Activated T-cell treated with anti-CD3 and anti-CD28 coated beads, Interleukin-2, amount 50 U/mL, for 48 hours (primary cell): ENCODE data around the gene VPS54.
"Not testable (repeated sequence)": the region's sequence is repeated elsewhere in the genome, so short reads cannot be mapped to it uniquely, and the experiment has no call there.

ENCODE experiments used
- DNase-seq, 2 experiments: peaks; one replicate each; pipeline ENCODE4 v3.0.0-alpha.2; 2020

The VPS54 gene

DNA sequence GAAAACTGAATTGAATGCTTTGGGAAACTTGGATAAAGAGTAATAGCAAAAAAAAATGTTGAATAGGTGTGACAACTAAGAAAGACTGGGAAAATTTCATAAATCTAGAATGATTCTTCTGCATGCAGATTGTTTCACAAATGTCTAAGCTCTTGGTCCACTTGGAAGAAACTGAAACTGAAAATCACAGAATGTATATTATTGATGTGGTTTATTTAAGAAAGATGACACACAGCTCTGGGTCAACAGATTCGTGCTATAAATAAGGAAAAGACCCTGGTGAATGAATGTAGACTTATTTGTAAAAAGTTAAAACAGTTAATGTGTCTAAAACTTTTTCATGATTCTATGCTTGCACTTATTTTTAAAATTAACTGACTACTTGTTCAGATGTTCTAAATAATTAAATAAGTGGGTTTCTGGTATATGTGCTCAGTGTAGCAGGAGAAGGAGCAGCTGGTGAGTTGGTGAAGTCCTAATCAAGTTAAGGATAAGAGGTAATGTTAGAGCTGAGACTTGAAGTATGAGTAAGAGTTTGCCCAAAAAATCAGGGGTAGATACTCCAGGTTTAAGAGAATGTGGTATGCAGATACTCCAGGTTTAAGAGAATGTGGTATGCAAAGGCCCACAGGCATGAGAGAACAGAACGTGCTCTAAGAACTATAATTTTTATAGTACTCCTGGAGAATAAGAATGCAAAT lies 153.1 kb downstream of the VPS54 start:
- DNase-seq: no peak

DNA sequence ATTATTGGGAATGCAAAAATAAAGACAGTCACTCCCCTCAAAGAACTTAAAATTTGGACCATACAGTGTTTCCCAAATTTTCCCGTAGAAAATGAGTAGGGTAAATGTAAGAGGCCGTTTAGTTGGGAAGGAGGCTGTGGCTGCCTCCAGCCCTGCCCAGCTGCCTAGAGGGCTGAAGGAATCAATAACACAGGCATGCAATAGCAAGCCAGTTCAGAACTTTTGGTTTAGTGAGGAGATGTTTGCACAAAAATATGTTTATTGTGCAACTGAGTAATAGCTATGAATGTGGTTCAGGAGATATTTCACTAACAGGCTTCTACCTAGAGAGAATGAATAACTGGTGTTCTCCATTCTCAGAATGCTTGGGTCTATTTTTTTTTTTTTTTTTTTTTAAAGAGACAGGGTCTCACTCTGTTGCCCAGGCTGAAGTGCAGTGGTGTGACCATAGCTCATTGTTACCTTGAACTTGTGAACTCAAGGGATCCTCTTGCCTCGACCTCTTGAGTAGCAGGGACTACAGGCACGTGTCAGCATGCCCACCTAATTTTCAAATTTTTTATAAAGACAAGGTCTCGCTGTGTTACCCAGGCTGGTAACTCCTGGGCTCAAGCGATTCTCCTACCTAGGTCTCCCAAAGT lies 153.9 kb downstream of the VPS54 start:
- no peak for DNase-seq

DNA sequence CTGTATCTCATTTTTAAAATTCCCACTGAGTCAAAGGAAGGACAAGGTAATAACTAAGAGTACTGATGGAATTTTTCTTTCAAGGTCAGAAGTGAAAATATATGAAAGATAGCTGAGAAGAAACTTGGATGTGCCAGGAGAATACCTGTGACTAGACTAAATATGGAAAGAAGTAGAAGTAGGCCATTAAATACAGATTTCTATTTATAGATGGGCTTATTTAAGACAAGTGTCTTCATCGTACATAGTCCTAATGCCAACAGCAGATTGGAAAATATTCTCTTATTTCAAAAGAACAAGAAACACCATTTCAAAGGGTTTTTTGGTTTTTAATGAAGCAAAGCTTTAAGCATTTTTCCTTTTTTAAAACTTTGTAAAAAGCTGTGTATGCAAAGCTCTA lies 155.5 kb downstream of the VPS54 start:
- no peak for DNase-seq

DNA sequence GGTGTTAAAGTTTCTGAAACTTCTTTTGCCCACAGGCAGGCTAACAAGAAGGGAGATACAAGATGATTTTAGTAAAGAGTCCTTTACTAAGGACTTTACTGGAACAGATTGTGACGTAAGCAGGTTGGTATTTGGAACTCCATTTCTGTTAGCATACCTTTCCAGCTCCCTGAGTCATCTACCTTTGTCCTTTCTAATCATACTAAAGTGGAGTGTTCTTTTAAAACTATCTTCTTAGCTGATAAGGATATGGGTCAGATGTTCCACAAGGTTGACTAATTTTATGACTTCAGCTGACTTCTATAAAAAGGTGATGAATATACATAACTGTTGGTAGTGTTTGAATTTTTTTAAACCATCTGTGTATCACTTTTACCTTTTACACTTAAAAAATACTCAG lies 156.4 kb downstream of the VPS54 start:
- no peak for DNase-seq

DNA sequence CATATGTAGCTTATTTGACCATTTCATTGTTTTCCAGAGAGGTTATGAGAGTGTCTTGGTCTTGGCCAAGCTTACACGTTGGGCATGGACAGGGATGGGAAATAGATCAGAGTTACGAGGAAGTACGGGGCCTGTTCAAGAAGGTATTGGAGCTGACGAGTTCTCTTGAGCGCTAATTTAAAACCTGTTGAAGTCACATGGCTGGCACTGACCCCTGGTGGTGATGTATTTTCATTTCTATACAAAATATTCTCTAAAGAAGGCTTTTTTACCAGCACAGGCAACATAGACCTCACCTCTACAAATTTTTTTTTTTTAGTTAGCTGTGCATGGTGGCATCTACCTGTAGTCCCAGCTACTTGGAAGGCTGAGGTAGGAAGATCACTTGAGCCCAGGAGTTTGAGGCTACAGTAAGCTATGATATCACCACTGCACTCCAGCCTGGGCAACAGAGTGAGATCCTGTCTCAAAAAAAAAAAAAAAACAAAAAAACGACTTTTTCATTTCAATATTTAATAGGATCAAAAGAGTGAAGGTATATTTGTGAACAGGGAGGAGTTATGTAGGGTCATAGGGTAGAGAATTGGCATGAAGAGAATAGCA lies 157.9 kb downstream of the VPS54 start:
- peak; percentile 55 to 63 for DNase-seq

DNA sequence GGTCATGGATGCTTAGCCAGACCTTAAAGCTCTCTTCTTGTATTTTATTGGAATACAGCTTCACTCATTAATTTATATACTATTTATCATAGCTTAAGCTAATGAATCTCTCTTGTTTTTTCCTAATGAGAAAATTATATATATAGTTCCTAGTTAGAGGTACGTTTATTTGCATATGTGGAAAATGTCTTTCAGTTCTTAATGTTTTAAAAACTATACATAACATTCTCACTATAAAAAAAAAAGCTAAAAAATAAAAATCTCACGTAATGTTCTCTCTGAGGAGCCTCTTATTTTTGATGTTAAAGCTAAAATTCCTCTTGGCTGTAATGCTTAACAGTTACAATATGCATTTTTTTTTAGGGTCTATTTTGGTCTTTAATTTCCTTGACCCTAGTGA lies 160.9 kb downstream of the VPS54 start:
- no peak for DNase-seq

DNA sequence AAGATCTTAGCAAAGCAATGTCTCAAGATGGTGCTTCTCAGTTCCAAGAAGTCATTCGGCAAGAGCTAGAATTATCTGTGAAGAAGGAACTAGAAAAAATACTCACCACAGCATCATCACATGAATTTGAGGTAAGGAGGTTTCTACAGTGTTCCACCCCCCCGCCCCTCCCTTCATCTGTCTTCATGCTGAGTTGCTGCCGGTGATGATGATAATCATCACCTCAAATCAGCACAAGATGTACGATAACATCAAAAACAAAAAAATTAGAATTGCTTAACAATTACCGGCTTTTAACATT lies 163.0 kb downstream of the VPS54 start:
- peak; percentile 30 to 38 for DNase-seq

DNA sequence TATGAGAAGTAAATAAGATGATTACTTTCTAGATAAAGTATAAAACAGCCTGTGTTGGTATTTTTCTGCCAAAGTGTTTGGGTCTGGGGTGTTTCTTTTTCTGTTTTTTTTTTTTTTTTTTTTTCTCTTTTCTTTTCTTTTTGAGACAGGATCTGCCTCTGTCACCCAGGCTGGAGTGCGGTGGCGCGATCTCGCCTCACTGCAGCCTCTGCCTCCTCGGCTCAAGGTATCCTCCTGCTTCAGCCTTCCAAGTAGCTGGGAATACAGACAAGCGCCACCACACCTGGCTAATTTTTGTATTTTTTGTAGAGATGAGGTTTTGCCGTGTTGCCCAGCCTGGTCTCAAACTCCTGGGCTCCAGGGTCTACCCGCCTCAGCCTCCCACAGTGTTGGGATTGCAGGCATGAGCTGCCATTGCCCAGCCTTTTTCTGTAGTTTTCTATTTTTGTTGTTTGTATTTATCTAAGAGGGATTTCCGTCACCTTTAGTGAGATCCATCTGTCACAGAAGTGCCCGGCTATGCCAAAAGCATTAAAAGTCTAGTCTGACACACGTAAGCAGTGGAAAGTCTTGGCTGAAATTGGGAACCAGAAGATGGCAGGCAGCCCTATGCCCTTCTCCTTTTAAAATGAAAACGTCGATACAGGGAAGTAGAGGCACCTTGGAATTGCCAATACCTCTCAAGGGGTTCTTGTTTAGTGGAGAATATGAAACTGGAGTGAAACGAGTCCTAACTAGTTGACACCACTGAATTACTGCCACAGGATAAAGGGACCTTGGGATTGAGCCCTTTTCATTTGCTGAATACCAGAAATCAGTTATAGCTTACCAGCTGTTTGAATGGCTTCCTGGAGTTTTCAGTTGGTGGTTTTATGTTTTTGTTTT lies 163.6 kb downstream of the VPS54 start:
- DNase-seq: no peak

DNA sequence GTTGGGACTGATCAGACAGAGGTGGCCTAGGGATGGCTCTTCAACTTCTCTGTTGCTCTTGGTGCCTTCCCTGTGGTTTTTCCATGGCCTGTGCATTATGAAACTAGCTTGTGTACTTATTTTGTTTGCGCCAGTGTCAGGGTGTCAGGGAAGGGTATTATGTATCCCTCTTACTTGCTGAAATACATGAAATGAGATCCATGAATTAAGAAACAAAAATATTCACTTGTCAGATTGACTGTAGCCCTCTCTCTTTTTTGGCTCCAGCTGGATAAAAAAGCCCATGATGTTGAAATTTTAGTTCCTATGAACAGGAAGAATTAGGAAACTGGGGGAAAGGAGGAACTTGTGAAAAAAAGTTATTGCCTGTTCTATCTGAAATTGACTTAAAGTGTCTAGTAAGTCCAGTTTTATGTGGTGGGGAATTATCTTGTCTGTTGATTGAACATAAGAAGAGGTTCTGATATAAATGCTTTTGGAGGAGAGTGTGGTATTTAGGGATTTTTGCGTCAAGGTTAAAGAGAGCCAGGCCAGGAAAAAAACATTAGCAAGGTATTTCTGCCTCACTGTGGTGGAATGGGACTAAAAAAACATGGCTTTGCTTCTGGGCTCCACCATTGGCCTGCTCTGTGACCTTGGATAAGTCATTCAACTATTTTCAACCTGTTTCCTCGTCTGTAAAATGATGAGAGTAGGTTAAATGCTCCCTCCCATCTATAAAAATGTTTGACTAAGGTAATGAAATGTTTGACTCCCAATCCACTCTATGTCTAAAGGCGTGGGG lies 165.5 kb downstream of the VPS54 start:
- DNase-seq: no peak

DNA sequence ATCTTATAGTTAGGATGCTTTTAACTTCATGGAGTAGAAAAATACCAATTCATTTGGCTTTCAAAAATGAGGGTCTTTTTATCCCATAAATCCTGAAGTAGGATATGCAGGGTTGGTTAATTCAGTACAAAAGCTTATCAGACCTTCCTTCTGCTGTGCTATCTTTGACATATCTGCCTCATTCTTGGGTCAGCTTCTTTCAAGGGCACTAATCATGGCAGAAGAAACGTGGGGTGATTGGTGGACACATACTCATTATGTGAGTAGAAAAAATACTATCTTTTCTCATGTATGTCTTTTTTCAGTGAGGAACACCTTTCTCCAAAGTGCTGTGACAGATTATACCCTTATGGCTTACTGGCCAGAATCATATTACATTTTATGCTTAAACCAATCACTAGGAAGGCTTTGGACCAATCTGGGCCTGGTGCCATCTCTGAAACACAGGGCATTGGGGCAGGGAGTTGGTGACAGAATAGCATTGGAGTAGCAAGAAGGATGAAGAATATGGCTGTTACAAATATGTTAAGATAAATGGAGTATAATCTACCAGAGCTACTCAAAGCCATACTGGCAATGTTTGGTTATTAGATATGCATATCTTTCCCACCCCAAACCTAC lies 167.4 kb downstream of the VPS54 start:
- DNase-seq: no peak

DNA sequence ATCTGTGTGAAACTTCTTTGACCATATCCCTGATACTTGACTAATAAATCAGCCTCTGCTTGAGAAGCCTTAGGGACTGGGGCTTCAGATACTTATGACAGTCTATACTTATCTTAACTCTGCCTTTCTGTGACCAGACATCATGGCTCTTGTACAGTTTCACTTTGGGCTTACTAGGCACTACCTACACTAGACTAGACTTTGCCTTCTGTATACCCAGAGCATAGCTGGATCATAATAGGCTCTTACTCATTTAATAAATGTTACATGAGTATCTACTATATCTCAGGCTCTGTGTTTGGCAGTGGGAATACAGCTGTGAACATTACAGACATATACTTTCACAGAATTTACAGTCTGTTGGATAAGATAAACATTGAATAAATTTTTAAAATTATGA lies 168.6 kb downstream of the VPS54 start:
- no peak for DNase-seq

DNA sequence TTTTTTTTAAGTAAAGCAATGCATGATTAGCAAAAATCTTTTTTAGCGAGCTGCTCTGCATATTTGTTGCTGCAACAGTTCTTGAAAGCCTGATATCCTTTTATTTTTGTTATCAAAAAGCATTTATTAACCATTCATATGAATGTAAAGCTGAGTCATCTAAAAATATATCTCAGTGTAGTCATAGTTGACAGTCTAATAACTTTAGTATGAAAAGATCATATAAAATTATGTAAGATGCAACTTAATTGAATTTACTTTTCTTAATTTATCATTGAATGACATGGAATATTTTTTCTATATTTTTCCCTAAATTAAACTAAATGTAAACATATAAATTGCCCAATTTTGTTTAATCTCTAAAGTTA lies 169.0 kb downstream of the VPS54 start:
- no peak for DNase-seq

DNA sequence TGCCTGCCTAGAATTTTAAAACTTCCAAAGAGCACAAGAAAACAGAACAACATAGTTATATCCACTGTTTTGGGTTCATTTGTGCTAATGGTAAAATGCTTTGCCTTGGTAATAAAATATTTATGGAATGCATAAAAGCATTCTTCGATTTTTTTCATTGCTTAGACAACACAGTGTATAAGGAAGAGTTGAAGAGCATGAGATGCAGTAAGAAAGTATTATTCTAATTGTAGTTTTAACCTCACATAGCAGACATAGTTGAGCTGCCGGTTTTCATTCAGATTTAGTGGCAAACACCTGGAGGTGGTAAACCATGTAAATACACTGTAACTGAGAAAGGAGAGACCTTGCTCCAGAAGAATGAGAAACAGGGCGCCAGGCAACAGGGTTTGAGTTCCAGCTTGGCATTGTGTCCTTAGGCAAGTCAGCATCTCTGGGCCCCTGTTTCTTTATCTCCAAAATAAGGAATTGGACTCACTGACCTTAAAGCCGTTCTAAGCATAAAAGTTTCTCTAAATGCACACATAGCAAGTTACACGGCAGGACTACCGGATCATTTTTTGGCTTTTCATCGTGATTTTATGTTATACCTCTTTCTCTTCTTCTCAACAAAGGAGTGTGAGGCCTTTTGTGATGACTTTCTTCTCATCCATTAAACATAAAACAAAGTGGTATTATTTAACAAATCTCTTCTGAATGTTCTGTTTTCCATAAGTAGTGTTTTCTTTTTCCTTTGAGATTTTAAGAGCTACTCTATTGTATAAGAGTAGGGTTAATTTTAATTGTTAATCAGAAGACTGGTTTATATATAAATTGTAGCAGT lies 169.6 kb downstream of the VPS54 start:
- DNase-seq: no peak

DNA sequence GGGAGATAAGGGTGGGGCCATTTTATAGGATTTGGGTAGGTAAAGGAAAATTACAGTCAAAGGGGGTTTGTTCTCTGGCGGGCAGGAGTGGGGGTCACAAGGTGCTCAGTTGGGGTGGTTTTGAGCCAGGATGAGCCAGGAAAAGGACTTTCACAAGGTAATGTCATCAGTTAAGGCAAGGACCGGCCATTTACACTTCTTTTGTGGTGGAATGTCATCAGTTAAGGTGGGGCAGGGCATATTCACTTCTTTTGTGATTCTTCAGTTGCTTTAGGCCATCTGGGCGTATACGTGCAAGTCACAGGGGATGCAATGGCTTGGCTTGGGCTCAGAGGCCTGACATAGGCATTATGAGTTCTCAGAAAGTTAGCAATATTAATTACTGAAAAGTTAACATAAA lies 171.7 kb downstream of the VPS54 start:
- DNase-seq: not testable (repeated sequence)

DNA sequence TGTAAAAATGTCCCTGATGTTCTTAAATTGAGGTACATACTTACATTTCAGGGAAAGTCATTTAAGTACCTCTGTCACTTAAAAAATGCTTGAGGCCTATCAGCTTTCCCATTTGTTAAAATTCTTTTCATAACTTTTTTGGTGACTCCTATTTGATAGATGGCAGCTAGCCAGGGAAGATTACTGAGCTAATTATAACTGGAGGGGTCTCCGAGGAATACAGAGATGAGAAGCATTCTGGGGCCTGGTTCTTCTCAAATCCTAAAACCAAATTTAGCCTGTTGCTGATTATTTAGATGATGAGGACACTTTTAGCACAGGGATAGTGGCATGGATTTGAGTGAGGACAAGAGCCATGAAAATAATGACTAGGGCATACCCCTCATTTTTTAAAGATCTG lies 172.7 kb downstream of the VPS54 start:
- DNase-seq: no peak

DNA sequence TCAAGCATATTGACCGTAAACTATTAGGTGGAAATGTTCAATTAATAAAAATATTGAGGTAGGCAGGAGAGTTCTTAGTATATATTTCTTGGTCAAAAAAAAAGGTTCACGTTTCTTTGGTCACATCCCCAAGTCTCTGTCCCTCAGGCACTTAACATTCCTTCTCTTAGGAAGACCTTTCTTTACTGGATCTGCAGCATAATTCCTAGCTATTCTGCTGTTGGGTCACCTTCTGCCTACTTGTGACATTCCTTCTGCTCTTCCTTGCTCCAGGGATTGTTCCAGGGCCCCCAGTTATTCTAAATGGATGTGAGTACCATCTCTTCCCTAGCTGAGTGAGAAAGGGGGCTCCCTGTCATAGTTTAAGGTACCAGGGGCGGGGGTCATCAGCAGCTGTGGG lies 173.4 kb downstream of the VPS54 start:
- no peak for DNase-seq

DNA sequence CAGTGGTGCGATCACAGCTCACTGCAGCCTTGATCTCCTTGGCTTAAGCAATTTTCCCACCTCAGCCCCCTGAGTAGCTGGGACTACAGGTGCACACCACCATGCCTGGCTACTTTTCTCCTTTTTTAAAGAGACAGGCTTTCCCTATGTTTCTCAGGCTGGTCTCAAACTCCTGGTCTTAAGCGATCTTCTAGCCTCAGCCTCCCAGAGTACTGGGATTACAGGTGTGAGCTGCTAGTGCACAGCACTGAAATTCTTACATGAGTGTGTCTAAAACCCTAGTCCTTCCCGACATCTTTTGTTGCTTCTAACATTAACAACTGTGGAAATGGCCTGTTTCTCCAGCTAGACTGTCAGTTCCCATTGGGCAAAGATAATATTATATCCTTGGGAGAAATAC lies 174.6 kb downstream of the VPS54 start:
- DNase-seq: no peak

DNA sequence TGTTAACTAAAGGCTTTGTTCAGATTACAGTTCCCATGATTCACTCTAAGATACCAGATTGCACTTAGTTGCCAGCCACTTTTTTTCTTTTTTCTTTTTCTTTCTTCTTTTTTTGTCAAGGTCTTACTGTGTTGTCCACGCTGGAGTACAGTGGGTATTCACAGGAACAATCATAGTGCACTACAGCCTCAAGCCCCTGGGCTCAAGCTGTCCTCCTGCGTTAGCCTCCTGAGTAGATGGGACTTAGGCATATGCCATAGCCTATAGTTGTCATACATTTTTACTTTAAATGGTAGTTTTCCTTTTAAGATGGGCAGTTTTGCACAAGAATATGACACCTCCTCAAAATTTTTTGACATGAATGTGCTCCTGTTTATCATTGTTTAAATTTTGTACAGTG lies 175.4 kb downstream of the VPS54 start:
- no peak for DNase-seq

DNA sequence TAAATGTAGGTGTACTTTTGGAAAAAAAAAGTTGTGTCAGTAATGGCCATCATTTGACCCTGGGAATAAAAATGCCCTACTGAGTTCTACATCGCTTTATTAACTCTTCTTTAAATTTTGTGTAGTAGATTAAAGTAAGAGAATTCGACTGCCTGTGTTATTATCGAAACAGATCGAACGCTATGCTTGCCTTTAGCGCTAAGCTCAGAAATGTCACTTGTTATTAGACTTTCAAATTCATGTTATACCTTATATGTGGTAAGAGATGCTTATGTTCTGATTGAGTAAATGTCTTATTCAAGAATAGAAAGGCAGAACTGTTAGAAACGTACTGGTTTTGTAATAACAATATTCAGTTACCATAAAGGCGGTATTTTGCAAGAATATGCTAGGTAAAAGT lies 176.1 kb downstream of the VPS54 start:
- DNase-seq: no peak

DNA sequence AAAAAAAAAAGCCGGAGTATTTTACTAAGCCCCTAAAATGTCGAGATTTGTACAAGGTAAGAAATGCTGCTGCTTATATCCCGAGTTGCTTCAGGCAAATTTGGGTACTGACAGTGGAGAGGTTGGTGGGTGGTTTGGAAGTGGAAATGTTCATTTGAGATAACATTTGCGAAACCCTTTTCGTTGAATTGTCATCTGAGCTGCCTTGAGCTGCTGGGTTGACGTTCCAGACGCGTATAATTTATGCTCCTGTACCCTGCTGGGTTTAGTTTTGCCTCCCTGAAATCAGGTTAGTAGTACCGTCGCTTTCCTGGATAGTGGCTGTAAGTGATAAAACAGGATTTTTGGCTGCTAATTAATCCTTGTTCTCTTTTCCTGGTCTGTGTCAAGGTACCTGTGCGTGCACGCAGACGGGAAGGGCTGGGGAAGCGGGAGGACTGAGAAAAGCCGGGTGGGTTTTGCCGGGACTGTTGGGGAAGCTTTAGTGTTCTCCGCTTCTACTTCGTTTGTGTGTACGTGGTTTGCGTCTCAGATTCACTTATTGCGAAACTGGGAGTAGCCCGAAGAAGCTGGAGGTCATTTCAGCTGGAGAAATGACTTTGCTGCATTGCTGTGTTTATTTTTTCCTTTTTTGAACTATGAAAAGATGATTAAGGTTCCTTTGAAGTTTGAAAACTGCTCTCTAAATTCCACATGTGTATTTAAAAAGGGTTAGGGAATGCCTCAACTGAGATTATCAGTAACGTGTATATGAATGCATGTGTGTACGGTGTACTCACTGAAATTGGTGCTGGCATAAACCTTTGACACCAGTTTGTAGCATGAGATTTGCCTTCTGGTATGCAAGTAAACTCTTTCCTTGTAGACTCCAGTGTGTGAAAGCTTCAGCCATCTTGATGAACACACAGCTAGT lies 176.8 kb downstream of the VPS54 start:
- DNase-seq: peak; percentile 37
